Loucy (cell line): ENCODE results near the gene RAC3.

Experiments
- H2AFZ ChIP-seq: fragments of 200-600 bp; sonication (generic); 2 replicates; pipeline ENCODE4 v1.6.0; 2016; ENCODE audit warnings: antibody characterized with exemption, mild to moderate bottlenecking, low read length, moderate library complexity
- H3F3A ChIP-seq: fragments of 200-600 bp; 2 replicates; pipeline ENCODE4 v1.6.0; 2016; ENCODE audit warnings: antibody characterized with exemption, low read depth, mild to moderate bottlenecking
- H3K27me3 ChIP-seq: fragments of 200-600 bp; sonication (generic); 2 replicates; pipeline ENCODE4 v1.6.1; 2014; ENCODE audit warnings: low read length, mild to moderate bottlenecking; ENCODE audit not compliant: insufficient read depth, poor library complexity, severe bottlenecking
- H3K36me3 ChIP-seq: fragments of 200-600 bp; sonication (generic); 2 replicates; pipeline ENCODE4 v1.6.1; 2016; ENCODE audit warnings: low read length; ENCODE audit not compliant: insufficient read depth
- H3K4me1 ChIP-seq: fragments of 200-600 bp; sonication (generic); 2 replicates; pipeline ENCODE4 v1.5.1; 2014; ENCODE audit warnings: low read length, mild to moderate bottlenecking; ENCODE audit not compliant: insufficient read depth, poor library complexity, severe bottlenecking
- H3K4me2 ChIP-seq: fragments of 200-600 bp; sonication (generic); 2 replicates; pipeline ENCODE4 v1.6.0; 2014; ENCODE audit warnings: antibody characterized with exemption, low read length, low read depth, mild to moderate bottlenecking; ENCODE audit not compliant: poor library complexity, severe bottlenecking
- H3K4me3 ChIP-seq: fragments of 200-600 bp; sonication (generic); 2 replicates; pipeline ENCODE4 v1.5.1; 2014; ENCODE audit warnings: low read length, mild to moderate bottlenecking, mixed read lengths; ENCODE audit not compliant: poor library complexity, severe bottlenecking
- H3K79me2 ChIP-seq: fragments of 200-600 bp; sonication (generic); 2 replicates; pipeline ENCODE4 v1.6.1; 2014; ENCODE audit warnings: low read length; ENCODE audit not compliant: insufficient read depth
- H3K9ac ChIP-seq: fragments of 200-600 bp; sonication (generic); 2 replicates; pipeline ENCODE4 v1.6.0; 2014; ENCODE audit warnings: mild to moderate bottlenecking, low read depth, low read length, moderate library complexity; ENCODE audit not compliant: poor library complexity, severe bottlenecking
- H3K9me2 ChIP-seq: fragments of 200-600 bp; sonication (generic); replicated peaks from 2 replicates; pipeline ENCODE4 v1.6.1; 2016; ENCODE audit warnings: low read depth, low read length, mixed read lengths
- H3K9me3 ChIP-seq: fragments of 200-600 bp; sonication (generic); 2 replicates; pipeline ENCODE4 v1.6.1; 2014; ENCODE audit warnings: mild to moderate bottlenecking, antibody characterized with exemption, low read length, low read depth; ENCODE audit not compliant: insufficient read depth
- H4K20me1 ChIP-seq: fragments of 200-600 bp; sonication (generic); 2 replicates; pipeline ENCODE4 v1.6.0; 2014; ENCODE audit warnings: antibody characterized with exemption, low read length, mild to moderate bottlenecking; ENCODE audit not compliant: insufficient read depth, poor library complexity, severe bottlenecking
- EZH2phosphoT487 ChIP-seq: fragments of 200-600 bp; IDR thresholded peaks from 2 replicates; pipeline ENCODE4 v1.6.1; 2018; ENCODE audit warnings: antibody characterized with exemption, mild to moderate bottlenecking, moderate library complexity, borderline replicate concordance
- TF ChIP-seq, protein P1 (sequence below): fragments of 200-600 bp; sonication (generic); conservative IDR thresholded peaks from 2 replicates; pipeline ENCODE4 v1.5.1; 2014; ENCODE audit warnings: mild to moderate bottlenecking, antibody characterized with exemption, low read length

RAC3 gene

DNA sequence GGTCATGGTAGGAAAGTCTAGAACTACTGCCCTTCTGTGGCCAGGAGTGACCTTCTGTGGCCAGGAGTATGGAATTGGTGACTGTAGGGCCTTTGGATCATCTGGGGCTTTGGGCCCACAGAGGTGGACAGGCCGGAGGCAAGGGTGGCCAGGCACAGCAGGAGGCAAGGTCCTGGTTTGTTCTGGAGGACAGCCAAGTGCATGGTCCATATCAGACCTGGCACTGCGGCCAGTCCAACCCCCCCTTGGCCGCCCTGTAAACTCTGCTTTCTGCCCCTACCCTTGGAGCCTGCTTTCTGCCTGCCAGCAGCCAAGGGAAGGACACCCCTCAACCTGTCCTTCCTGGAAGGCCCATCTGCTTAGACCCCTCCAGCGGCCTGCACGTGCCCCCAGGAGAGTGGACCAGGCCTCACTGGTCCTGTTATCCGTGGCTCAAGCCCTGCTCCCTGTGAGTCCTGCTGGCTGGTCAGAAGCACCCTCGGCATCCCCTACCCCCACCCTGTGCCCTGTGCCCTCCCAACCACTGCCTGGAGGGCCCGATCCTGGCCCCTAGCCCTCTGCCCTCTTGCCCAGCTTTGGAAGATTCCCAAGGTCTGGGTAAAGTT, 8.3 kb downstream of the RAC3 start:
- no peak overlapping the region for H2AFZ ChIP-seq

DNA sequence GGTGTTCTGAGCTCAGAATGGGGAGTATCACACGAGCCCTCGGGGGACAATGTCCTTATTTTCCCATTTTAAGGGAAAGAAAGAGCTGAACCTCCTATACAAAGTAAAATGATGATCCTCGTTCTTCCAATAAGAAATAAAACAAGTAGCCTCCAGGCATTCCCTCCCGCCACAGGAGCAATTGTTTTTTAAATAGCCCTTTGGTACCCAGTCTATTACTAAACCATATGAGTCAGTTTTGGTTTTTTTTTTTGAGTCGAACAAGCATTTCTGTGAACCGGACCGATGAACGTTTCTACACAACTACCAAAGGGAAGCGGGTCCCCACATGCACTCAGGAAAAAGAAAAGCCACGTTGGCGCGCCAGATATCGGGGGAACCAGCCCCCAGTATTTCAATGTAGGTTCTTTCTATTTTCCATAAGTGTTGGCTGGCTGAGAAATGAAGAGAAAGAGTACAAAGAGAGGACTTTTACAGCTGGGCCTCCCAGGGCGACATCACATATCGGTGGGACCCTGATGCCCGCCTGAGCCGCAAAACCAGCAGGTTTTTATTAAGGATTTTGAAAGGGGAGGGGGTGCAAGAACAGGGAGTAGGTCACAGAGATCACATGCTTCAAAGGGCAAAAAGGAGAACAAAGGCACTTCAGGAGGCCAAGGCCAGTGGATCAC, 9.8 kb downstream of the RAC3 start:
- peaks cover 8% of the 10 kb centered on the region for H3K4me1 ChIP-seq
- no peak overlapping the region for H3K4me3 ChIP-seq
- no peaks in the 10 kb centered on the region for H3K36me3 ChIP-seq
- H3K79me2 ChIP-seq: peaks cover 7% of the 10 kb centered on the region; the same call in 1 of the 2 replicates
- H3K4me2 ChIP-seq: no peak overlapping the region
- H3K9me3 ChIP-seq: no peaks in the 10 kb centered on the region
- no peak overlapping the region for H2AFZ ChIP-seq
- H3K9me2 ChIP-seq: no peaks in the 10 kb centered on the region
- peaks cover 7% of the 10 kb centered on the region for H4K20me1 ChIP-seq
- no peaks in the 10 kb centered on the region for H3F3A ChIP-seq
- no peak overlapping the region for H3K9ac ChIP-seq
- no peaks in the 10 kb centered on the region for H3K27me3 ChIP-seq
- TF ChIP-seq, protein P1, sequence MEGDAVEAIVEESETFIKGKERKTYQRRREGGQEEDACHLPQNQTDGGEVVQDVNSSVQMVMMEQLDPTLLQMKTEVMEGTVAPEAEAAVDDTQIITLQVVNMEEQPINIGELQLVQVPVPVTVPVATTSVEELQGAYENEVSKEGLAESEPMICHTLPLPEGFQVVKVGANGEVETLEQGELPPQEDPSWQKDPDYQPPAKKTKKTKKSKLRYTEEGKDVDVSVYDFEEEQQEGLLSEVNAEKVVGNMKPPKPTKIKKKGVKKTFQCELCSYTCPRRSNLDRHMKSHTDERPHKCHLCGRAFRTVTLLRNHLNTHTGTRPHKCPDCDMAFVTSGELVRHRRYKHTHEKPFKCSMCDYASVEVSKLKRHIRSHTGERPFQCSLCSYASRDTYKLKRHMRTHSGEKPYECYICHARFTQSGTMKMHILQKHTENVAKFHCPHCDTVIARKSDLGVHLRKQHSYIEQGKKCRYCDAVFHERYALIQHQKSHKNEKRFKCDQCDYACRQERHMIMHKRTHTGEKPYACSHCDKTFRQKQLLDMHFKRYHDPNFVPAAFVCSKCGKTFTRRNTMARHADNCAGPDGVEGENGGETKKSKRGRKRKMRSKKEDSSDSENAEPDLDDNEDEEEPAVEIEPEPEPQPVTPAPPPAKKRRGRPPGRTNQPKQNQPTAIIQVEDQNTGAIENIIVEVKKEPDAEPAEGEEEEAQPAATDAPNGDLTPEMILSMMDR: no peak
- no peak for TF ChIP-seq EZH2phosphoT487

More for the DNA sequence above, 8.3 kb downstream of the RAC3 start:
- Histone ChIP-seq H3K4me3 (no peak overlapping the region), H3K27me3 (no peaks in the 10 kb centered on the region), H4K20me1 (peaks cover 7% of the 10 kb centered on the region), H3K36me3 (no peaks in the 10 kb centered on the region), H3K9me2 (no peaks in the 10 kb centered on the region), H3K9ac (no peak overlapping the region), H3K4me1 (peaks cover 8% of the 10 kb centered on the region), H3K79me2 (peaks cover 7% of the 10 kb centered on the region; the same call in 1 of the 2 replicates), H3K4me2 (no peak overlapping the region), H3F3A (no peaks in the 10 kb centered on the region), H3K9me3 (no peaks in the 10 kb centered on the region)
- TF ChIP-seq EZH2phosphoT487: no peak
- TF ChIP-seq, protein P1: no peak

DNA sequence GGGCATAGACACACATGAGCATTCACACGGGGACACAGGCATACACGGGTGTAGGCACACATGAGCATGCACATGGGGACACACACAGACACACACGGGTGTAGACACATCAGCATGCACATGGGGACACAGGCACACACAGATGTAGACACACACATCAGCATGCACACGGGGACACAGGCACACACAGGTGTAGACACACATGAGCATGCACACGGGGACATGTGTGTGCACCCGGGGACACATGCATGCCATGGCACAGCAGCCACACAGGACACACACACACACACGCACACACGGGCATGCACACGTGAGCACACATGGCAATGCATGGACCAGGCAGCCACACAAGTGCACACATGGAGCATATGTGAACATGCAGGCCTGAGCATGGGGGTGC, 11.2 kb downstream of the RAC3 start:
- H4K20me1 ChIP-seq: no peaks in the 10 kb centered on the region
- H3K9me3 ChIP-seq: no peaks in the 10 kb centered on the region
- H3F3A ChIP-seq: no peaks in the 10 kb centered on the region
- no peaks in the 10 kb centered on the region for H3K27me3 ChIP-seq
- no peak overlapping the region for H2AFZ ChIP-seq
- TF ChIP-seq, protein P1: no peak
- TF ChIP-seq EZH2phosphoT487: no peak
- H3K4me3 ChIP-seq: no peak overlapping the region
- H3K79me2 ChIP-seq: no peaks in the 10 kb centered on the region
- no peaks in the 10 kb centered on the region for H3K36me3 ChIP-seq
- H3K4me1 ChIP-seq: peaks cover 4% of the 10 kb centered on the region
- H3K9me2 ChIP-seq: no peaks in the 10 kb centered on the region
- no peak overlapping the region for H3K4me2 ChIP-seq
- no peak overlapping the region for H3K9ac ChIP-seq
